Psoas muscle (tissue), 8 donors: Measurements from ENCODE around the gene MYADM. TPM values are rescaled to one million over a fixed set of nuclear protein-coding genes. Genes with fewer than 3 reads are reported as not detected.

Experiments used
- ATAC-seq, 4 donors: fragments of 200-7000 bp; cut with Tn5 transposase; one replicate each; pipeline ENCODE4 v1.9.1; 2020; ENCODE audit warnings: moderate library complexity in 3 of 4, mild to moderate bottlenecking in 2 of 4
- DNase-seq, 2 donors: peaks; one replicate each; pipeline ENCODE4 v3.0.0-alpha.2; 2020
- H3K27ac ChIP-seq: fragments of 200-600 bp; one replicate; pipeline ENCODE4 v1.8.0; 2022
- H3K27me3 ChIP-seq, 3 donors: fragments of 200-600 bp in 1 of 3; one replicate each; pipeline versions ENCODE4 v1.6.1 to v1.8.0; 2013 to 2022; ENCODE audit warnings: low read length in 2 of 3, mild to moderate bottlenecking in 2 of 3, moderate library complexity in 1 of 3; ENCODE audit not compliant: insufficient read depth in 3 of 3
- H3K36me3 ChIP-seq, 2 donors: fragments of 200-600 bp in 1 of 2; one replicate each; pipeline versions ENCODE4 v1.6.1 to v1.8.0; 2013 to 2022; ENCODE audit warnings: low read depth in 1 of 2, mild to moderate bottlenecking in 1 of 2, moderate library complexity in 1 of 2; ENCODE audit not compliant: insufficient read depth in 1 of 2
- H3K4me1 ChIP-seq: fragments of 200-600 bp; one replicate; pipeline ENCODE4 v1.8.0; 2022
- H3K4me3 ChIP-seq: fragments of 200-600 bp; one replicate; pipeline ENCODE4 v1.8.0; 2022; ENCODE audit warnings: mild to moderate bottlenecking
- H3K9me3 ChIP-seq: fragments of 200-600 bp; one replicate; pipeline ENCODE4 v1.8.0; 2022
- CTCF ChIP-seq: fragments of 200-600 bp; IDR thresholded peaks from one replicate; pipeline ENCODE4 v1.8.0; 2022; ENCODE audit warnings: antibody characterized with exemption
- WGBS, 3 donors: extraction: QIAGEN DNeasy Blood & Tissue Kit; methylation state at CpG; one replicate each; pipeline versions ENCODE4 v1.1.6 to v1.1.7; 2013; 5-methylcytosine and 5-hydroxymethylcytosine counted together
- intact Hi-C, 2 donors: fragments of 100-400 bp; cut with DNase I; formaldehyde crosslinking; loops; one replicate each; pipeline versions ENCODE4 v1.11.0 to v1.14.2; 2022
- polyA plus RNA-seq, 3 donors: library from polyadenylated mRNA; stranded (reverse); fragments of 200-250 nt; gene quantifications; one replicate each; pipeline ENCODE4 v1.2.3, GENCODE V29; 2013
- total RNA-seq, 4 donors: library from RNA; stranded (reverse); fragmentation: NEBNext Ultra II Directional in 2 of 4; extraction: Animal tissue kit (Norgen Biotek cat#: 25700) in 2 of 4; gene quantifications; one replicate each; pipeline versions ENCODE4 v1.2.1 to v1.2.4, GENCODE V29; 2021 to 2023
- donor health status: healthy with polysubstance abuse.
- donor health status: DM: no; HTN: no; CAD: no; lungs with moderate emphysema.
- donor health status: Bipolar disorder and iron deficiency.
- donor health status: healthy.
- donor health status: DM: yes; HTN: yes; CAD: no.
- donor health status: DM: no; HTN: no; CAD: no.
- donor health status: DM: no; HTN: no; CAD: no.
- donor health status: DM: yes; HTN: yes; CAD: no.

MYADM gene
- total and polyA plus RNA-seq, 7 donors: 5.5 to 23.3 (median 17.2) TPM

GRCh38 chr19:53881482-53882390, 14.1 kb downstream of the MYADM start, which contains the start of gene PRKCG:
TSS of gene PRKCG (plus strand) at chr19:53882197. CDS start at chr19:53882495, 298 bp downstream.
- 3 to 4% (median 3%) methylated on average over 38 to 49 of the region's 49 CpGs for WGBS, 3 donors

GRCh38 chr19:53882391-53883050, 14.8 kb downstream of the MYADM start:
- H3K4me1 ChIP-seq: no peaks in the 10 kb centered on the region
- no peaks in the 10 kb centered on the region for H3K9me3 ChIP-seq
- intact Hi-C loops: no loop called here
- H3K36me3 ChIP-seq: no peaks in the 10 kb centered on the region
- no peak overlapping the region for H3K27ac ChIP-seq
- peaks cover 0 to 57% (median 25%) of the 10 kb centered on the region in 3 donors for H3K27me3 ChIP-seq
- no peak overlapping the region for H3K4me3 ChIP-seq
- WGBS, 3 donors: 2 to 7% (median 6%) methylated on average over 18 of the region's 18 CpGs
- ATAC-seq (no peak), DNase-seq (peak in 1 of 2 donors; percentile 26)
- TF ChIP-seq CTCF: no peak

More at GRCh38 chr19:53881482-53882390, 14.1 kb downstream of the MYADM start, which contains the start of gene PRKCG:
- no peak within 1 kb of the TSS for H3K27ac ChIP-seq
- no peaks in the 10 kb centered on the region for H3K4me1 ChIP-seq
- ATAC-seq: peak in 1 of 4 donors; percentile 12
- TF ChIP-seq CTCF: peak; percentile 21
- H3K9me3 ChIP-seq: no peaks in the 10 kb centered on the region
- peaks cover 0 to 57% (median 25%) of the 10 kb centered on the region in 3 donors for H3K27me3 ChIP-seq
- H3K4me3 ChIP-seq: peak within 1 kb of the TSS; percentile 47
- peak in 1 of 2 donors; percentile 69 for DNase-seq
- no peaks in the 10 kb centered on the region for H3K36me3 ChIP-seq
- intact Hi-C loops: no loop called here

GRCh38 chr19:53883231-53883661, 15.6 kb downstream of the MYADM start:
- ATAC-seq: no peak
- intact Hi-C loops: no loop called here
- Histone ChIP-seq H3K4me3 (no peak overlapping the region), H3K4me1 (no peaks in the 10 kb centered on the region), H3K27ac (no peak overlapping the region), H3K27me3 (peaks cover 0 to 57% (median 25%) of the 10 kb centered on the region in 3 donors), H3K9me3 (no peaks in the 10 kb centered on the region), H3K36me3 (no peaks in the 10 kb centered on the region)
- peak in 1 of 2 donors; percentile 50 for DNase-seq
- 1 to 2% (median 2%) methylated on average over 7 to 19 of the region's 19 CpGs for WGBS, 3 donors
- TF ChIP-seq CTCF: no peak

- Histone ChIP-seq H3K36me3 (no peaks in the 10 kb centered on the region), H3K4me3 (no peak overlapping the region), H3K27me3 (peaks cover 0 to 55% (median 24%) of the 10 kb centered on the region in 3 donors), H3K27ac (no peak overlapping the region), H3K4me1 (no peaks in the 10 kb centered on the region), H3K9me3 (no peaks in the 10 kb centered on the region)
- ATAC-seq (no peak), DNase-seq (no peak)
- WGBS, 3 donors: 6 to 14% (median 9%) methylated on average over 9 to 11 of the region's 11 CpGs
- TF ChIP-seq CTCF: no peak
- intact Hi-C loops: no loop called here
Observed at GRCh38 chr19:53883741-53884140, 16.1 kb downstream of the MYADM start.
